ENCODE results near the gene VMP1. TPM values are rescaled to one million over a fixed set of nuclear protein-coding genes. Genes with fewer than 3 reads are reported as not detected.

The VMP1 gene
- polyA plus RNA-seq, 2 of the 4 experiments (the other 2 are of a cell fraction) = 395 to 726 TPM

DNA sequence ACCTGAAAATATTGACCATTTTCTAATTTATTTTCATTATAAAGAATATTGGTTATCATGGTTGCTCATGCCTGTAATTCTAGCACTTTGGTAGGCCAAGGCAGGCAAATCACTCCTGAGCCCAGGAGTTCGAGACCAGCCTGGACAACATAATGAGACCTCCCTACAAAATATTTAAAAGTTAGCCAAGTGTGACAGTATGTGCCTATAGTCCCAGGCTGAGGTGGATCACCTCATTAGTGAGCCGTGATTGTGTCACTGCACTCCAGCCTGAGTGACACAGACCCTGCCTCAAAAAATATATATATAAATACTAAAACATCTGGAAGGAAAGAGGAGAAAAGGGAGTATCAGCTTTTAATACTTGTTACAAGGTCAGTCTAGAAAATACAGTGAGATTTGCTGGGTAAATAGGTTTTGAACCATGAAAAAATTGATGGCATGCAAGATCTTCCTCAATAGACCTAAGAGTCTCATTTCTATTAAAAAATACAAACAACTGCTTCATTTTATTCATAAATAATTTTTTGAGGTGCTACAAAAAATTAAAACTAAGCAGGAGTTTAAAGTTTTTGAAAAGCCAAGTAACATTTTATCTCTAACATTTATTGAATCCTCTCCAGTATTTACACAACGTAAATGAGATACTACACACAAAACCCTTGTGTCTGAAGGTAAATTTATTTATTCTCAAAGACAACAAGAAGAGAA is 137.6 kb downstream of the VMP1 start (continued):
- TF ChIP-seq, protein P1, sequence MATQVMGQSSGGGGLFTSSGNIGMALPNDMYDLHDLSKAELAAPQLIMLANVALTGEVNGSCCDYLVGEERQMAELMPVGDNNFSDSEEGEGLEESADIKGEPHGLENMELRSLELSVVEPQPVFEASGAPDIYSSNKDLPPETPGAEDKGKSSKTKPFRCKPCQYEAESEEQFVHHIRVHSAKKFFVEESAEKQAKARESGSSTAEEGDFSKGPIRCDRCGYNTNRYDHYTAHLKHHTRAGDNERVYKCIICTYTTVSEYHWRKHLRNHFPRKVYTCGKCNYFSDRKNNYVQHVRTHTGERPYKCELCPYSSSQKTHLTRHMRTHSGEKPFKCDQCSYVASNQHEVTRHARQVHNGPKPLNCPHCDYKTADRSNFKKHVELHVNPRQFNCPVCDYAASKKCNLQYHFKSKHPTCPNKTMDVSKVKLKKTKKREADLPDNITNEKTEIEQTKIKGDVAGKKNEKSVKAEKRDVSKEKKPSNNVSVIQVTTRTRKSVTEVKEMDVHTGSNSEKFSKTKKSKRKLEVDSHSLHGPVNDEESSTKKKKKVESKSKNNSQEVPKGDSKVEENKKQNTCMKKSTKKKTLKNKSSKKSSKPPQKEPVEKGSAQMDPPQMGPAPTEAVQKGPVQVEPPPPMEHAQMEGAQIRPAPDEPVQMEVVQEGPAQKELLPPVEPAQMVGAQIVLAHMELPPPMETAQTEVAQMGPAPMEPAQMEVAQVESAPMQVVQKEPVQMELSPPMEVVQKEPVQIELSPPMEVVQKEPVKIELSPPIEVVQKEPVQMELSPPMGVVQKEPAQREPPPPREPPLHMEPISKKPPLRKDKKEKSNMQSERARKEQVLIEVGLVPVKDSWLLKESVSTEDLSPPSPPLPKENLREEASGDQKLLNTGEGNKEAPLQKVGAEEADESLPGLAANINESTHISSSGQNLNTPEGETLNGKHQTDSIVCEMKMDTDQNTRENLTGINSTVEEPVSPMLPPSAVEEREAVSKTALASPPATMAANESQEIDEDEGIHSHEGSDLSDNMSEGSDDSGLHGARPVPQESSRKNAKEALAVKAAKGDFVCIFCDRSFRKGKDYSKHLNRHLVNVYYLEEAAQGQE (IDR thresholded peaks at IDR 0.05) = no peak; the same call in none of the 2 replicates
- TF ChIP-seq, protein P2, sequence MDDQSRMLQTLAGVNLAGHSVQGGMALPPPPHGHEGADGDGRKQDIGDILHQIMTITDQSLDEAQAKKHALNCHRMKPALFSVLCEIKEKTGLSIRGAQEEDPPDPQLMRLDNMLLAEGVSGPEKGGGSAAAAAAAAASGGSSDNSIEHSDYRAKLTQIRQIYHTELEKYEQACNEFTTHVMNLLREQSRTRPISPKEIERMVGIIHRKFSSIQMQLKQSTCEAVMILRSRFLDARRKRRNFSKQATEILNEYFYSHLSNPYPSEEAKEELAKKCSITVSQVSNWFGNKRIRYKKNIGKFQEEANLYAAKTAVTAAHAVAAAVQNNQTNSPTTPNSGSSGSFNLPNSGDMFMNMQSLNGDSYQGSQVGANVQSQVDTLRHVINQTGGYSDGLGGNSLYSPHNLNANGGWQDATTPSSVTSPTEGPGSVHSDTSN (IDR thresholded peaks at IDR 0.05) = peak; percentile 84; the same call in 1 of the 2 replicates
- TF ChIP-seq, protein P3, sequence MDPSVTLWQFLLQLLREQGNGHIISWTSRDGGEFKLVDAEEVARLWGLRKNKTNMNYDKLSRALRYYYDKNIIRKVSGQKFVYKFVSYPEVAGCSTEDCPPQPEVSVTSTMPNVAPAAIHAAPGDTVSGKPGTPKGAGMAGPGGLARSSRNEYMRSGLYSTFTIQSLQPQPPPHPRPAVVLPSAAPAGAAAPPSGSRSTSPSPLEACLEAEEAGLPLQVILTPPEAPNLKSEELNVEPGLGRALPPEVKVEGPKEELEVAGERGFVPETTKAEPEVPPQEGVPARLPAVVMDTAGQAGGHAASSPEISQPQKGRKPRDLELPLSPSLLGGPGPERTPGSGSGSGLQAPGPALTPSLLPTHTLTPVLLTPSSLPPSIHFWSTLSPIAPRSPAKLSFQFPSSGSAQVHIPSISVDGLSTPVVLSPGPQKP (IDR thresholded peaks at IDR 0.05; ENCODE audit: low read depth, low read length) = no peak
- TF ChIP-seq RCOR1 (IDR thresholded peaks at IDR 0.05; ENCODE audit: low read depth, low read length) (no peak), FOSB (CRISPR knock-in tag; IDR thresholded peaks at IDR 0.05) (peak; percentile 99), POLR2A (IDR thresholded peaks at IDR 0.05; ENCODE audit: low read length) (peak; percentile 55), HOXA7 (CRISPR knock-in tag; IDR thresholded peaks at IDR 0.05) (peak; percentile 99), POLR2AphosphoS2 (conservative IDR thresholded peaks at IDR 0.05; ENCODE audit: low read length) (peak; percentile 99), EHMT2 (IDR thresholded peaks at IDR 0.05; ENCODE audit: low read depth) (no peak), BHLHE40 (IDR thresholded peaks at IDR 0.05; ENCODE audit: low read depth, low read length) (no peak), KDM5A (IDR thresholded peaks at IDR 0.05) (no peak), JUNB (IDR thresholded peaks at IDR 0.05) (no peak), GATA3 (IDR thresholded peaks at IDR 0.05; ENCODE audit: borderline replicate concordance) (no peak), SMC3 (IDR thresholded peaks at IDR 0.05) (no peak; the same call in 2 of the 3 replicates), EHF (CRISPR knock-in tag; IDR thresholded peaks at IDR 0.05) (peak; percentile 97), RARB (CRISPR knock-in tag; IDR thresholded peaks at IDR 0.05) (peak; percentile 99), NFE2L2 (conservative IDR thresholded peaks at IDR 0.05; ENCODE audit: low read length) (no peak)
- TF ChIP-seq, protein P4, sequence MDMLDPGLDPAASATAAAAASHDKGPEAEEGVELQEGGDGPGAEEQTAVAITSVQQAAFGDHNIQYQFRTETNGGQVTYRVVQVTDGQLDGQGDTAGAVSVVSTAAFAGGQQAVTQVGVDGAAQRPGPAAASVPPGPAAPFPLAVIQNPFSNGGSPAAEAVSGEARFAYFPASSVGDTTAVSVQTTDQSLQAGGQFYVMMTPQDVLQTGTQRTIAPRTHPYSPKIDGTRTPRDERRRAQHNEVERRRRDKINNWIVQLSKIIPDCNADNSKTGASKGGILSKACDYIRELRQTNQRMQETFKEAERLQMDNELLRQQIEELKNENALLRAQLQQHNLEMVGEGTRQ (IDR thresholded peaks at IDR 0.05) = no peak
- TF ChIP-seq, protein P5, sequence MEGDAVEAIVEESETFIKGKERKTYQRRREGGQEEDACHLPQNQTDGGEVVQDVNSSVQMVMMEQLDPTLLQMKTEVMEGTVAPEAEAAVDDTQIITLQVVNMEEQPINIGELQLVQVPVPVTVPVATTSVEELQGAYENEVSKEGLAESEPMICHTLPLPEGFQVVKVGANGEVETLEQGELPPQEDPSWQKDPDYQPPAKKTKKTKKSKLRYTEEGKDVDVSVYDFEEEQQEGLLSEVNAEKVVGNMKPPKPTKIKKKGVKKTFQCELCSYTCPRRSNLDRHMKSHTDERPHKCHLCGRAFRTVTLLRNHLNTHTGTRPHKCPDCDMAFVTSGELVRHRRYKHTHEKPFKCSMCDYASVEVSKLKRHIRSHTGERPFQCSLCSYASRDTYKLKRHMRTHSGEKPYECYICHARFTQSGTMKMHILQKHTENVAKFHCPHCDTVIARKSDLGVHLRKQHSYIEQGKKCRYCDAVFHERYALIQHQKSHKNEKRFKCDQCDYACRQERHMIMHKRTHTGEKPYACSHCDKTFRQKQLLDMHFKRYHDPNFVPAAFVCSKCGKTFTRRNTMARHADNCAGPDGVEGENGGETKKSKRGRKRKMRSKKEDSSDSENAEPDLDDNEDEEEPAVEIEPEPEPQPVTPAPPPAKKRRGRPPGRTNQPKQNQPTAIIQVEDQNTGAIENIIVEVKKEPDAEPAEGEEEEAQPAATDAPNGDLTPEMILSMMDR (IDR thresholded peaks at IDR 0.05) = no peak
